ENCODE results near the gene WDHD1.
A peak's percentile ranks its signal among the peaks of the same experiment; 100 is the strongest.
"Not testable (repeated sequence)": the region's sequence is repeated elsewhere in the genome, so short reads cannot be mapped to it uniquely, and the experiment has no call there.

Gene WDHD1

DNA sequence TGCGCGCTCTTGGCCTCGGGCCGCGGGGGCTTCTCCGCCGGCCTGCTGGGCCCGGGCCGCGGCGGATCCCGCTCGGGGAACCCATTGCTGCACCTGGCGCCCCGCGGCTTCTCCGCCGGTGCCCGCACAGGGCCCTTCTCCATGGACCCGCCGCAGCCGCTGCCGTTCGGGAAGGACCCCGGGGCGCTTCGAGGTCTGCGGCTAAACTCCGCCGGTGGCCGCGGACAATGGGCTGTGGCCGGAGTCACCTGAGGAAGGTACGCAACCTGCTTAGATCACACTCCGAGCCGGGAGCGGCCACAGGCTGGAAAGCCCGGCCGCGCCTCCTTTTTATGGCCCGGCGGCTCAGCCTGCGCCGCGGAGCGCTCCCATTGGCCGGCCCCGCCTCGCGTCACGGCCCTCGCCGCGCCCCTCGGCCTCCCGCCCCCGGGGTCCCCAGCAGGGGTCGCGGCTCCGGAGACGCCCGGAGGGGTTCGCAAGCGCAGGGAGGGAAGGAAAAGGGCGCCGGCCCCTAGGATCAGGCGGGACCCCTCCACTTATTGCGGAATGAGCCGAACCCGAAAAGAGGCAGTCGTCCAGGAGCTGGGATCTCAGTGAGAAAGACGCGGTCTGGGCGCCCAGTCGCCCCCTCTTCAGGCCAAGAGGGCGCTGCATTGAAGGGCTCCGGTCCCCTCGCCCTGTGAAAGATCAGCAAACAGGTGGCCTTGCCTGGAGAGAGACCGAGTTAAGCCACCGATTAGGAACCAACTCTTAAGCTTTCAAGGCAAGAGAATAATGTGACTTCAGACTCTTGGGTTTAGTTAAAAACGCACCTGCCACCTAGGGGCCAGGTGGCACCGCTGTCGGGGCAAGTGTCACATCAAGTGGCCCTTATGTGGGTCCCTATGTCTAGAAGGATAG lies 124.1 kb downstream of the WDHD1 start, which contains the start of gene GCH1:
Gene GCH1, minus strand, starts transcription at position 306 of the 900 bp plus-strand sequence. Its CDS starts 163 bp downstream, at position 143.
- DNase-seq (ENCODE audit: low spot score): peak; percentile 91

DNA sequence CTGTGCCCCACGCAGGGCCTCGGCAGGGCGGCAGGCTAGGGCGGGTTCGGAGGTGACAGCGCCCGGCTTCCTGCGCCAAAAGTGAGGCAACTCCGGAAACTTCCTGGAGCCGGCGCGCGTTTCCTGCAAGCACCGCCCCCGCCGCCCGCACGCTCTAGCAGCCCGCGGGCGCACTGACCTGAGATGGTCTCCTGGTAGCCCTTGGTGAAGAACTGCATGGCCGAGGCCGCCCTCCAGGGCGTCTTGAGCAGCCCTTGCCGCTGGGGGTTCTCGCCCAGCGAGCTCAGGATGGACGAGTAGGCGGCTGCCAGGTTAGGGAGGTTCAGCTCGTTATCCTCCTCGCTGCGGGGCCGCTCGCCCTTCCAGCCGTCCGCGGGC lies 124.8 kb downstream of the WDHD1 start:
- DNase-seq (ENCODE audit: low spot score): peak; percentile 59

DNA sequence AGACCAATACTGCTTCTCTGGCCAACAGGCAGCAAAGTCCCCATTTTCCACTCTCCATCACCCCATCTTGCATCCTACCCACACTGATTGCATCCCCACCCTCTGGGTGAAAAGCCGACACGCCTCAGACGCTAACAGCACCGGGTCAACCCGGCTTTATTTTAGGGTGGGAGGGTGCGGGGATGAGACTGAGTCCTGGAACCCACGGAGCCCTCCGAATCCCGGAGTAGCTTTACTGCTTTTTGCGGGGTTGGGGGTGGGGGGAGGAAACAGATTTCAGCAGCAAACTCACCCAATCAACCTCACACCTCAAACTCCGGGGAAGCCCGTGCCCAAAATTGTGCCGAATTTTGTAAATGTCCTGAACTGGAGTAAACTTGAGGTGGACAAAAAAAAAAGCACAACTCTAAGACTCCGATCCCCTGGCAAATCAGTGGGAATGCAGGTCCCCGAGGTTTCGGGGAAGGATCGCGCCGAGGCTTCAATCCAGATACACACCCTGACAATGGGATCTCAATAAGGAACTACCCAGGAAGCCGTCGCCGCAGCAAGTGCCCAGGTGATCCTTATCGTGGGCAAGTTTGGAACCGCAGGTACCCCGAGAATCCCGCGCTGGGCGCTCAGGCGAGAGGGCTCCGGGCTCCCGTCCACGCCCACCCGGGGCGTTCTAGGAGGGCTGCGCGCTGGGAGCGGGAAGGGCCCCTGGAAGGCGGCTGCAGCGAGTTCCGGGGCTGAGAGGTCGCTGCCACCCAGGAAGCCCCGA lies 125.3 kb downstream of the WDHD1 start:
- DNase-seq (ENCODE audit: low spot score): no peak

DNA sequence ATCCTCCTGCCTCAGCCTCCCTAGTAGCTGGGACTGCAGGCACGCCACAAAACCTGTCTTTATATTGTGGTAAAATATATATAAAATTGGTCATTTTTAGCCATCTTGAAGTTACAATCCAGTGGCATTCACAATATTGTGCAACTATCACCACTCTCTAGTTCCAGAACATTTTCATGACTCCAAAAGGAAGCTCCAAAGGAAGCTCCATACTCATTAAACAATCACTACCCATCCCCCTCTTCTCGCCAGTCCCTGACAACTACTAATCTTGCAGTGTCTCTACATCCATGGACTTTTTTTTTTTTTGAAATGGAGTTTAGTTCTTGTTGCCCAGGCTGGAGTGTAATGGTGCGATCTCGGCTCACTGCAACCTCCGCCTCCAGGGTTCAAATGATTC lies 127.3 kb downstream of the WDHD1 start:
- DNase-seq (ENCODE audit: low spot score): no peak

DNA sequence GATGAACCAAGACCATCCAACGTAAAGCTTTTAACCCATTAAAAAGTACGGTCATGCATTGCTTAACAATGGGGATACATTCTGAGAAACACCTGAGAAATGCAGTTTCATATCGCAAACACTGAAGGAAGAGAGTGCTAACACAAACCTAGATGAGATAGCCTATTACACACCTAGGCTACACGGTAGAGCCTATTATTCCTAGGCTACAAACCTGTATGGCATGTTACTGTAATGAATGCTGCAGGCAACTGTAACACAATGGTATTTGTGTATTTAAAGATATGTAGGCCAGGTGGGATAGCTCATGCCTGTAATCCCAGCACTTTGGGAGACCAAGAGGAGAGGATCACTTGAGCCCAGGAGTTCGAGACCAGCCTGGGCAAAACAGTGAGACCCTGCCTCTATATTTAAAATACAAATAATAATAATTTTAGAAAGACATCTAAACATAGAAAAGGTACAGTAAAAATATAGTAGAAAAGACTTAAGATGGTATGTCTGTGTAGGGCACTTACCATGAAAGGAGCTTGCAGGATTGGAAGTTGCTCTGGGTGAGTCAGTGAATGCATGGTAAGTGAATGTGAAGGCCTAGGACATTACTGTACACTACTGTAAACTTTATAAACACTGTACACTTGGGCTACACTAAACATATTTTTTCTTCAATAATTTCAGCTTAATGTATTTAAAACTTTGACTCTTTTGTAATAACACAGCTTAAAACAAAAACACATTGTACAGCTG lies 128.9 kb downstream of the WDHD1 start:
- not testable (repeated sequence) for DNase-seq (ENCODE audit: low spot score)

DNA sequence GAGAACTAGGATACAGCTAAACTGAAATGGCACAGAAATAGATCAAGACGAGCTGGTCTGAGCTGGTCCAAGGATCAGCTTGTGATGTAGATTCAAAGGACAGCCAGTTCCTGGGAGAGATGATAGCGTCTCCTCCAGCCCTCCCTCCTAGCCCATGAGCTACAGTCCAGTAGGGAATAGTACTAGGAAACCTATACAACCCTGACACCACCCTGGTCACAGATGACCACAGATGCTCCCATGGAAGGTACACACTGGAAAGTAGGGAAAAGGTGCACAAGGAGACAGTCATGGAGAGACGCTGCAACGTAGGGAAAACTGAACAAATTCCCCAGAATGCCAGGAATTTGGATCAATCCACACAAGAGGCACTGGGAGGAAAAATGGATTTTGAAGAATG lies 131.2 kb downstream of the WDHD1 start:
- DNase-seq (ENCODE audit: low spot score): no peak

DNA sequence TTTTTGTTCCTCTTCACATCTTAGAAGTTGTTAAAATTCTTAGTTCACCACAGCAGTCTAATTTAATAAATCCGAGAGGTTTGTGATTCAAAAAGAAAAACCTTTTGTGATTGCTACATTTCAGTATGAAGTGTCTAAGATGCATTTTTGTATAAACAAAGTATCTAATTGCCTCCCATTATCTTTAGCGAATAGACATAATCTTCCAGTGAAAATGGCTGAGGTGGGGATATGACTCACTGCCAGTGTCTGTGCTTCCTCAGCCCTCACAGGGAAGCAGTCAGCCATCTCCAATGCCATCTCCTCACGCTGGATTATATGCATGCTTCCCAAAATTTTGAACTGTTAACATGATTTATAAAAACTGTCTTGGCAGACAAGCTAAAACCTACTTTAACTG lies 131.9 kb downstream of the WDHD1 start:
- peak; percentile 50 for DNase-seq (ENCODE audit: low spot score)

DNA sequence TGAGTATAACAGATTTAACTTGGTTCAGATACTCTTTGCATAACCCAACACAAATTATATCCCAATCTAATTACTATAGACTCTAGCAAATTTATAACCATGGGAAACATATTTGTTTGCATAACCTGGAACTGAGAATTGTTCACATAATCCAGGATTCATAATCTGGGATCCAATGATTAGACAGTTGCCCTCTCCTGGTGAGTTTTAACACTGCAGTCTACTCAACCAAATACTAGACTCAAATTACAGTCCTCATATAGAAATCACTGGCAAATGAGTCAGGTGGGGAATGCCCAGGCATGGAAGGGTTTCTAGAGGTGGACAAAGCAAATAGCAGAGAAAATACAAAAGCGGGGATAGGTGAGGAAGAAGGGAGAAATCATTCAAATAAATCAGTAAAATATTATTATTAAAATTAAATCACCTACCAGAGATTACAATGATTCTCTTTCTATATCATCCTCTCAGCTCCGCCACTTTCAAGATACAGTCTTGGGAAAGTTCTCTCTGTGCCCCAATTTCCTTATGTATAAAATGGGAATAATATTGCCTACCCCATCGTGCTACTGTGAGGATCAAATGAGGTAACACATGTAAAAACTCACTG lies 133.6 kb downstream of the WDHD1 start:
- DNase-seq (ENCODE audit: low spot score): peak; percentile 53

DNA sequence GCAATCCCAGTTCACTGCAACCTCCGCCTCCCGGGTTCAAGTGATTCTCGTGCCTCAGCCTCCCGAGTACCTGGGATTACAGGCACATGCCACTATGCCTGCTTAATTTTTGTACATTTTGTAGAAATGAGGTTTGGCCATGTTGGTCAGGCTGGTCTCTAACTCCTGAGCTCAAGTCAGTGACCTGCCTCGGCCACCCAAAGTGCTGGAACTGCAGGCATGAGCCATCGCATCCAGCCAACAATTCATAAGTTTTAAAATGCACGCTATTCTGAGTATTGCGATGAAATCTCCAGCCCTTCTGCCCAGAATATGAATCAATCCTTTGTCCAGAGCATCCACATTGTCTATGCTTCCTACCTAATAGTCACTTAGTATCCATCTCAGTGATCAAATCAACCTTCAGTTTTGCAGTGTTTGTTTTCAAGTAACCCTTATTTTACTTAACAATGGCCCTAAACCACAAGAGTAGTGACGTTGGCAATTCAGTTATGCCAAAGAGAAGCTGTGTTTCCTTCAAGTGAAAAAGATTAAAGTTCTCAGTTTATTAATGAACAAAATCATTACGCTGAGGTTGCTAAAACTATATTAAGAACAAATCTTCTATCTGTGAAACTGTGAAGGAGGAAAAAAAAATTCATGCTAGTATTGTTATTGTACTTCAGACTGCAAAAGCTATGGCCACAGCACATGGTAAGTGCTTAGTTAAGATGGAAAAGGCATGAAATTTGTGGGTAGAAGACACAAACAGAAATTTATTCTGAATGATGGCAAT lies 135.2 kb downstream of the WDHD1 start:
- no peak for DNase-seq (ENCODE audit: low spot score)

DNA sequence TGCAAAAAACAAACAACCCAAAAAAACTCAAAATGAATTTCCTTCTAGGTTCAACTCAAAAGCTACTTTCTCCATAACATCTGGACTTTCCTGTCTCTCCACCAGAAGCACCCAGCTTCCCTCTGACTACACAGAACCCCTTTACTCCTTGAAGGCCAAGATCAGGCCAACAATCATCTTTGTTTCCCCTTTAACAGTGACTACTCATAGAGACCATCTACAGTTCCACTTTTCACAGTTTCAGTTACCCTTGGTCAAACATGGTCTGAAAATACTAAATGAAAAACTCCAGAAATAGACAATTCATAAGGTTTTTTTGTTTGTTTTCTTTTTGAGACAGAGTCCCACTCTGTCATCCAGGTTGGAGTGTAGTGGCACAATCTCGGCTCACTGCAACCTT lies 136.1 kb downstream of the WDHD1 start:
- no peak for DNase-seq (ENCODE audit: low spot score)

DNA sequence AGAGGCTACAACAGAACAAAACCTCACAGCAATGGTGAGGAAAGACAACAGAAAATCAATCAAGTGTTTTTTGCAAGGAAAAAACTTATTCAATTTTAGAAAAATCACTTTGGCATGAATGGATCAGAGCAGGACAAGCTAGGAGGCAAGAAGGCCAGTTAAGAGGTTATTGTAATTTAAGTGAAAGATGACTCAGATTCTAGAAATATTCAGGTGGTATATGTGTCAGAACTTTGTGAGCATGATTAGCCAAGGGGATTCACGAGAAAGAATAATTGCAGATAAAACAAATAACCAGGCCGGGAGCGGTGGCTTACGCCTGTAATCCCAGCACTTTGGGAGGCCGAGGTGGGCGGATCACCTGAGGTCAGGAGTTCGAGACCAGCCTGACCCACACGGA lies 137.0 kb downstream of the WDHD1 start:
- no peak for DNase-seq (ENCODE audit: low spot score)
